GM18867 (cell line): ENCODE results near the gene PWP1.
A peak's percentile ranks its signal among the peaks of the same experiment; 100 is the strongest.

Experiments
- ATAC-seq: cut with Tn5 transposase; IDR thresholded peaks from one replicate; pipeline ENCODE4 v1.9.1; 2021; ENCODE audit warnings: mild to moderate bottlenecking, moderate library complexity; ENCODE audit not compliant: unreplicated experiment

Gene PWP1

DNA sequence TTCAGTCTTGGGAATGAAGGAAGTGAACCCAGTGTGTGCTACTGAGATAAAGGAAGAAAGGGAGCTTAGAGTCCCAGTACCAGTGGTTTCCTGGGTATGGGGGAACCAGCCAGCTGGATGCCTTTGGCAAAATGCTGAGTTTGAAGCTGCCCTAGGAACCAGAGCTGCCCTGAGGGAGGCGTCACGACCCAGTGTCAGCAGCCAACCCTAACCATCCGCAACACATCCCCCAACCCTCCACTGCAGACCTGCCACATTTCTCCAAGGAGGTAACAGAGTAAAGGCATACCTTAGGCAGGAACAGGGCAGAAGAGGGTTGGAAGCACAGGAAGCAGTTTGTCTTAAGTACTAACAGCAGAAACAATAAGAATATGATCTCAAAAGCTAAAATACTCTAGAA, 46.8 kb downstream of the PWP1 start:
- no peak for ATAC-seq

GRCh38 chr12:107734139-107734538, 48.5 kb downstream of the PWP1 start:
- ATAC-seq: no peak

GRCh38 chr12:107735763-107736162, 50.2 kb downstream of the PWP1 start:
- ATAC-seq: no peak

- peak; percentile 91 for ATAC-seq
Observed at GRCh38 chr12:107736914-107737313, 51.3 kb downstream of the PWP1 start.

DNA sequence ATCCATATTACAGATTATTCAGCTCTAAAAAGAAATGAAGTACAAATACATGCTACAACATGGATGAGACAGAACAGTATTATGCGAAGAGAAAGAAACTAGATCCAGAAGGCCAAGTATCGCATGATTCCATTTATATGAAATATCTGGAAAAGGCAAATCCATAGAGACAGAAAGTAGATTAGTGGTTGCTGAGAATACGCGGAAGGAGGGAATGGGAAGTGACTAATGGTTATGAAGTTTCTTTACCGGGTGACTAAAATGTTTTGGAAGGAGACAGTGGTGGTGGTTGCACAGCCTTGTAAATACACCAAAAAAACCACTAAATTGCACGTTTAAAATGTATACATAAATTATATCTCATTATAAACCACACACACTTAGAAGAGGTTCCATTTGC, 62.9 kb downstream of the PWP1 start:
- ATAC-seq: no peak

DNA sequence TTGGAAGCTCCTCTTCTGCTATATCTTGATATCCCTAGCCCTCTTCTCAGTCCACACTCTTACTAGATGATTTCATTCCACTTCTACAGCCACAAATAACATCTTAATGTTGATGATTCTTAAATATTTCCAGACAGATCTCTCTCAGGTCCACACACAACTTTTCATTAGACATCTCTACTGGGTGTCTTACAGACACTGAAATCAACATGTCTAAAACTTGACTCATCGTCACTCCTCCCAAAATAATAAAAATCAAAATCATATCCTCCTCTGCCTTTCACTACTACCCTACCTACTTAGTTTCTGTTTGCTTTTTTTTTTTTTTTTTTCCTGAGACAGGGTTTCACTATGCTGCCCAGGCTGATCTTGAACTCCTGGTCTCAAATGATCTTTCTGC, 63.5 kb downstream of the PWP1 start:
- no peak for ATAC-seq

DNA sequence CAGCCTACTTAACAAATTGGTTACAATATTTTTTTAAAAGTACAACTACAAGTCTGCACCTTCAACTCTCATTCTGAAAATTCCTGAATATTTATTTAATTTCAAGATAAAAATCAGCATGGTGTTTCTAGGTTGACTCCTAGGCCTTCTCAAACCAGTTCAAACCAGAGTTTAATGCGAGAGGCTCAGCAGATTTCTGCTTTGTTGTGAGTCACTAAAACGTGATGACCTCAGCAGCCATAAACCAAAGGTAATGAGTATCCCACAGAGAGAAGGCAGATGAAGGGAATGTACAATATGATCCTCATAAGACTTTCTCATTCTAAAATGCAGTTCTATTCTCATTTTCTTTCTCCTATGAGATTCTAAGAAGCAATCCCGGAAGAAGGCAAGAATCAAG, 73.8 kb downstream of the PWP1 start:
- no peak for ATAC-seq

- peak; percentile 26 for ATAC-seq
Observed at GRCh38 chr12:107760207-107760808, 74.7 kb downstream of the PWP1 start.

GRCh38 chr12:107760809-107761501, 75.4 kb downstream of the PWP1 start, which contains the start of gene PRDM4:
Gene PRDM4 (minus strand): TSS chr12:107761137. CDS start chr12:107760515, 622 bp downstream.
- ATAC-seq: peak; percentile 92

DNA sequence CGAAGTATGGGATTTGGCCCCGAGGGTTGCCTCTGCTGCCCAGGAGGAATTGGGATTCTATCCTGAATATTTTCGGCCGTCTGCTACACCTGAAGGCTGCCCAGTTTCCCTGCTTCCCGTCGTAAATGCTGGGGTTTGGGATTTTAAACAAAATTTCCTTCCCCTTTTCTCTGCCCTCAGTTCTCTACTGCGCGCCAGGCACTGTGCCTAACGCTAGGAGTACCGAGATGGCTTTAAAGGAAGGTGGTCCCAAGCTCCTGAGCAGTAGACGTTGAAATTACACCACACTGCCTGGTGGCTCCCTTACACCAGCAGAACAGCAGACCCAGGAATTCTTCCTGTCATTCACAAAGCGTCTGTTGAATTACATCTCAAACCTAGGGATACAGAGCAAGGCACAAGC, 75.9 kb downstream of the PWP1 start:
- no peak for ATAC-seq
